WTC11 (cell line): ENCODE data around the gene LAMTOR5. TPM values are rescaled to one million over a fixed set of nuclear protein-coding genes. Genes with fewer than 3 reads are reported as not detected.

Experiments used
- ATAC-seq: fragments of 200-7000 bp; cut with Tn5 transposase; 2 replicates; pipeline ENCODE4 v1.10.0; 2021; ENCODE audit warnings: mild to moderate bottlenecking, moderate library complexity
- CTCF ChIA-PET: fragments of 300-600 bp; sonication (Branson Sonifier 250); formaldehyde crosslinking; loops from one replicate; lab custom pipeline; 2021; ENCODE audit warnings: antibody characterized with exemption; lab: Charles Lee
- POLR2A ChIA-PET: fragments of 350-600 bp; sonication (Branson Sonifier 250); formaldehyde crosslinking; loops from one replicate; lab custom pipeline; 2021; ENCODE audit warnings: antibody characterized with exemption; lab: Charles Lee
- DNase-seq: peaks from one replicate; pipeline ENCODE4 v3.0.0; 2021; ENCODE audit warnings: low spot score
- H3K27ac Mint-ChIP-seq: 2 replicates; pipeline ENCODE4 v1.8.0; 2021; ENCODE audit warnings: mixed read lengths
- H3K27me3 Mint-ChIP-seq: 2 replicates; pipeline ENCODE4 v1.8.0; 2021; ENCODE audit warnings: low read depth, mild to moderate bottlenecking, moderate library complexity, mixed read lengths
- H3K36me3 Mint-ChIP-seq: 2 replicates; pipeline ENCODE4 v1.8.0; 2021; ENCODE audit warnings: mixed read lengths
- H3K4me1 Mint-ChIP-seq: 2 replicates; pipeline ENCODE4 v1.8.0; 2022; ENCODE audit warnings: mixed read lengths
- H3K4me3 Mint-ChIP-seq: 2 replicates; pipeline ENCODE4 v1.8.0; 2021; ENCODE audit warnings: mild to moderate bottlenecking, moderate library complexity, mixed read lengths
- H3K9me3 Mint-ChIP-seq: 2 replicates; pipeline ENCODE4 v1.8.0; 2021; ENCODE audit warnings: mixed read lengths
- CTCF ChIP-seq: fragments of 200-600 bp; IDR thresholded peaks from 2 replicates; pipeline ENCODE4 v1.8.0; 2022; ENCODE audit warnings: antibody characterized with exemption
- NFE2L1 ChIP-seq: sonication (generic); formaldehyde crosslinking; IDR thresholded peaks from 2 replicates; pipeline ENCODE4 v1.8.1; 2023; ENCODE audit warnings: missing genetic modification reagents
- PREB ChIP-seq: sonication (generic); formaldehyde crosslinking; IDR thresholded peaks from 2 replicates; pipeline ENCODE4 v1.8.1; 2022; ENCODE audit warnings: mild to moderate bottlenecking, missing genetic modification reagents, moderate library complexity, borderline replicate concordance
- ZNF138 ChIP-seq: sonication (generic); formaldehyde crosslinking; conservative IDR thresholded peaks from 2 replicates; pipeline ENCODE4 v1.8.1; 2022; ENCODE audit warnings: mild to moderate bottlenecking, moderate library complexity, missing genetic modification reagents
- ZNF219 ChIP-seq: sonication (generic); formaldehyde crosslinking; IDR thresholded peaks from 2 replicates; pipeline ENCODE4 v1.8.0; 2023; ENCODE audit warnings: missing genetic modification reagents, mild to moderate bottlenecking, borderline replicate concordance
- ZNF232 ChIP-seq: sonication (generic); formaldehyde crosslinking; IDR thresholded peaks from 2 replicates; pipeline ENCODE4 v1.8.0; 2022; ENCODE audit warnings: mild to moderate bottlenecking, missing genetic modification reagents
- ZNF423 ChIP-seq: fragments of 250-450 bp; sonication (Bioruptor Pico); IDR thresholded peaks from 2 replicates; pipeline ENCODE4 v2.1.2; 2022; ENCODE audit warnings: mild to moderate bottlenecking, moderate library complexity
- total RNA-seq: library from RNA; stranded (reverse); gene quantifications from 3 replicates; pipeline ENCODE4 v1.2.3, GENCODE V29; 2021
- TF ChIP-seq, protein P1 (sequence below): sonication (generic); formaldehyde crosslinking; IDR thresholded peaks from 2 replicates; pipeline ENCODE4 v1.8.1; 2022; ENCODE audit warnings: low read depth, missing genetic modification reagents, borderline replicate concordance
- TF ChIP-seq, protein P2 (sequence below): sonication (generic); formaldehyde crosslinking; IDR thresholded peaks from 2 replicates; pipeline ENCODE4 v1.8.0; 2023; ENCODE audit warnings: missing genetic modification reagents
- TF ChIP-seq, protein P3 (sequence below): sonication (generic); formaldehyde crosslinking; IDR thresholded peaks from 2 replicates; pipeline ENCODE4 v1.8.0; 2023; ENCODE audit warnings: missing genetic modification reagents, mild to moderate bottlenecking, borderline replicate concordance
- TF ChIP-seq, protein P4 (sequence below): fragments of 250-450 bp; sonication (Bioruptor Pico); IDR thresholded peaks from 2 replicates; pipeline ENCODE4 v1.9.0; 2021; ENCODE audit warnings: moderate library complexity, mild to moderate bottlenecking, inconsistent platforms, borderline replicate concordance
- TF ChIP-seq, protein P5 (sequence below): fragments of 250-450 bp; sonication (Bioruptor Pico); IDR thresholded peaks from 2 replicates; pipeline ENCODE4 v1.8.0; 2021; ENCODE audit warnings: mild to moderate bottlenecking
- TF ChIP-seq, protein P6 (sequence below): sonication (generic); formaldehyde crosslinking; IDR thresholded peaks from 2 replicates; pipeline ENCODE4 v1.8.1; 2022; ENCODE audit warnings: low read depth, mild to moderate bottlenecking, moderate library complexity, missing genetic modification reagents, borderline replicate concordance

The LAMTOR5 gene
- total RNA-seq, 1 experiment from 2014 or later, result 76.0 TPM

DNA sequence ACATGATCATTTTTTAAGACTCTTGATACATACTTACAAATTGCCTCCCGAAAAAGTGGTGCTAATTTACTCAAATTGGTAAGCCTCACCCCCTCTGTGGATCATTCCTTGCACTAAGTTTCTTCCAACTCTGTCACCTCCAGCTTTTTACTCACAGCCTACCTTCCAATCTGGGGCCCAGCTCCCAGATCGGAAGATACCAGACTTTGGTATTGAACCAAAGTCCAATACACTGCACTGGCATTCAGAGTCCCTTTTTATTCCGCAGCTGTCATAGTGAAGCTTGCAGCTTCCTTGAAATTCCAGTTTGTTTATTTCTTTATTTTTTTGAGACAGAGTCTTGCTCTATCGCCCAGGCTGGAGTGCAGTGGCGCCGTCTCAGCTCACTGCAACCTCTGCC is 1.8 kb upstream of the LAMTOR5 start:
- H3K4me3 Mint-ChIP-seq, result no peak overlapping the region
- CTCF ChIA-PET, result interaction anchor here (1.4 to 7.3 kb wide), 5 partner anchors 46 to 212 kb away, joined by 5 to 106 read pairs (median 10); no protein-coding TSS in a partner anchor
- POLR2A ChIA-PET, result no interaction called here
- H3K36me3 Mint-ChIP-seq, result peaks cover 4% of the 10 kb centered on the region
- TF ChIP-seq, protein P1, sequence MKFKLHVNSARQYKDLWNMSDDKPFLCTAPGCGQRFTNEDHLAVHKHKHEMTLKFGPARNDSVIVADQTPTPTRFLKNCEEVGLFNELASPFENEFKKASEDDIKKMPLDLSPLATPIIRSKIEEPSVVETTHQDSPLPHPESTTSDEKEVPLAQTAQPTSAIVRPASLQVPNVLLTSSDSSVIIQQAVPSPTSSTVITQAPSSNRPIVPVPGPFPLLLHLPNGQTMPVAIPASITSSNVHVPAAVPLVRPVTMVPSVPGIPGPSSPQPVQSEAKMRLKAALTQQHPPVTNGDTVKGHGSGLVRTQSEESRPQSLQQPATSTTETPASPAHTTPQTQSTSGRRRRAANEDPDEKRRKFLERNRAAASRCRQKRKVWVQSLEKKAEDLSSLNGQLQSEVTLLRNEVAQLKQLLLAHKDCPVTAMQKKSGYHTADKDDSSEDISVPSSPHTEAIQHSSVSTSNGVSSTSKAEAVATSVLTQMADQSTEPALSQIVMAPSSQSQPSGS (CRISPR knock-in tag), result no peak
- TF ChIP-seq, protein P2, sequence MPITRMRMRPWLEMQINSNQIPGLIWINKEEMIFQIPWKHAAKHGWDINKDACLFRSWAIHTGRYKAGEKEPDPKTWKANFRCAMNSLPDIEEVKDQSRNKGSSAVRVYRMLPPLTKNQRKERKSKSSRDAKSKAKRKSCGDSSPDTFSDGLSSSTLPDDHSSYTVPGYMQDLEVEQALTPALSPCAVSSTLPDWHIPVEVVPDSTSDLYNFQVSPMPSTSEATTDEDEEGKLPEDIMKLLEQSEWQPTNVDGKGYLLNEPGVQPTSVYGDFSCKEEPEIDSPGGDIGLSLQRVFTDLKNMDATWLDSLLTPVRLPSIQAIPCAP (CRISPR knock-in tag), result no peak
- TF ChIP-seq PREB (CRISPR knock-in tag) (no peak), NFE2L1 (CRISPR knock-in tag) (no peak), ZNF219 (CRISPR knock-in tag) (no peak), ZNF138 (CRISPR knock-in tag) (no peak), CTCF (no peak), ZNF232 (CRISPR knock-in tag) (no peak), ZNF423 (CRISPR knock-in tag) (no peak)
- TF ChIP-seq, protein P3, sequence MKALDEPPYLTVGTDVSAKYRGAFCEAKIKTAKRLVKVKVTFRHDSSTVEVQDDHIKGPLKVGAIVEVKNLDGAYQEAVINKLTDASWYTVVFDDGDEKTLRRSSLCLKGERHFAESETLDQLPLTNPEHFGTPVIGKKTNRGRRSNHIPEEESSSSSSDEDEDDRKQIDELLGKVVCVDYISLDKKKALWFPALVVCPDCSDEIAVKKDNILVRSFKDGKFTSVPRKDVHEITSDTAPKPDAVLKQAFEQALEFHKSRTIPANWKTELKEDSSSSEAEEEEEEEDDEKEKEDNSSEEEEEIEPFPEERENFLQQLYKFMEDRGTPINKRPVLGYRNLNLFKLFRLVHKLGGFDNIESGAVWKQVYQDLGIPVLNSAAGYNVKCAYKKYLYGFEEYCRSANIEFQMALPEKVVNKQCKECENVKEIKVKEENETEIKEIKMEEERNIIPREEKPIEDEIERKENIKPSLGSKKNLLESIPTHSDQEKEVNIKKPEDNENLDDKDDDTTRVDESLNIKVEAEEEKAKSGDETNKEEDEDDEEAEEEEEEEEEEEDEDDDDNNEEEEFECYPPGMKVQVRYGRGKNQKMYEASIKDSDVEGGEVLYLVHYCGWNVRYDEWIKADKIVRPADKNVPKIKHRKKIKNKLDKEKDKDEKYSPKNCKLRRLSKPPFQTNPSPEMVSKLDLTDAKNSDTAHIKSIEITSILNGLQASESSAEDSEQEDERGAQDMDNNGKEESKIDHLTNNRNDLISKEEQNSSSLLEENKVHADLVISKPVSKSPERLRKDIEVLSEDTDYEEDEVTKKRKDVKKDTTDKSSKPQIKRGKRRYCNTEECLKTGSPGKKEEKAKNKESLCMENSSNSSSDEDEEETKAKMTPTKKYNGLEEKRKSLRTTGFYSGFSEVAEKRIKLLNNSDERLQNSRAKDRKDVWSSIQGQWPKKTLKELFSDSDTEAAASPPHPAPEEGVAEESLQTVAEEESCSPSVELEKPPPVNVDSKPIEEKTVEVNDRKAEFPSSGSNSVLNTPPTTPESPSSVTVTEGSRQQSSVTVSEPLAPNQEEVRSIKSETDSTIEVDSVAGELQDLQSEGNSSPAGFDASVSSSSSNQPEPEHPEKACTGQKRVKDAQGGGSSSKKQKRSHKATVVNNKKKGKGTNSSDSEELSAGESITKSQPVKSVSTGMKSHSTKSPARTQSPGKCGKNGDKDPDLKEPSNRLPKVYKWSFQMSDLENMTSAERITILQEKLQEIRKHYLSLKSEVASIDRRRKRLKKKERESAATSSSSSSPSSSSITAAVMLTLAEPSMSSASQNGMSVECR (CRISPR knock-in tag), result no peak
- TF ChIP-seq, protein P4, sequence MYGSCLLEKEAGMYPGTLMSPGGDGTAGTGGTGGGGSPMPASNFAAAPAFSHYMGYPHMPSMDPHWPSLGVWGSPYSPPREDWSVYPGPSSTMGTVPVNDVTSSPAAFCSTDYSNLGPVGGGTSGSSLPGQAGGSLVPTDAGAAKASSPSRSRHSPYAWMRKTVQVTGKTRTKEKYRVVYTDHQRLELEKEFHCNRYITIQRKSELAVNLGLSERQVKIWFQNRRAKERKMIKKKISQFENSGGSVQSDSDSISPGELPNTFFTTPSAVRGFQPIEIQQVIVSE (CRISPR knock-in tag), result no peak
- TF ChIP-seq, protein P5, sequence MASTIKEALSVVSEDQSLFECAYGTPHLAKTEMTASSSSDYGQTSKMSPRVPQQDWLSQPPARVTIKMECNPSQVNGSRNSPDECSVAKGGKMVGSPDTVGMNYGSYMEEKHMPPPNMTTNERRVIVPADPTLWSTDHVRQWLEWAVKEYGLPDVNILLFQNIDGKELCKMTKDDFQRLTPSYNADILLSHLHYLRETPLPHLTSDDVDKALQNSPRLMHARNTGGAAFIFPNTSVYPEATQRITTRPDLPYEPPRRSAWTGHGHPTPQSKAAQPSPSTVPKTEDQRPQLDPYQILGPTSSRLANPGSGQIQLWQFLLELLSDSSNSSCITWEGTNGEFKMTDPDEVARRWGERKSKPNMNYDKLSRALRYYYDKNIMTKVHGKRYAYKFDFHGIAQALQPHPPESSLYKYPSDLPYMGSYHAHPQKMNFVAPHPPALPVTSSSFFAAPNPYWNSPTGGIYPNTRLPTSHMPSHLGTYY (CRISPR knock-in tag), result no peak
- TF ChIP-seq, protein P6, sequence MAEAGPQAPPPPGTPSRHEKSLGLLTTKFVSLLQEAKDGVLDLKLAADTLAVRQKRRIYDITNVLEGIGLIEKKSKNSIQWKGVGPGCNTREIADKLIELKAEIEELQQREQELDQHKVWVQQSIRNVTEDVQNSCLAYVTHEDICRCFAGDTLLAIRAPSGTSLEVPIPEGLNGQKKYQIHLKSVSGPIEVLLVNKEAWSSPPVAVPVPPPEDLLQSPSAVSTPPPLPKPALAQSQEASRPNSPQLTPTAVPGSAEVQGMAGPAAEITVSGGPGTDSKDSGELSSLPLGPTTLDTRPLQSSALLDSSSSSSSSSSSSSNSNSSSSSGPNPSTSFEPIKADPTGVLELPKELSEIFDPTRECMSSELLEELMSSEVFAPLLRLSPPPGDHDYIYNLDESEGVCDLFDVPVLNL (CRISPR knock-in tag), result no peak
- ATAC-seq (no peak), DNase-seq (no peak)
- H3K27me3 Mint-ChIP-seq, result peaks cover 2% of the 10 kb centered on the region; the same call in 1 of the 2 replicates
- peak overlapping the region; percentile 74 for H3K27ac Mint-ChIP-seq
- H3K9me3 Mint-ChIP-seq, result no peaks in the 10 kb centered on the region
- H3K4me1 Mint-ChIP-seq, result peaks cover 17% of the 10 kb centered on the region
